AG04450 (cell line): Measurements from ENCODE around the gene TMEM255A. TPM values are rescaled to one million over a fixed set of nuclear protein-coding genes. Genes with fewer than 3 reads are reported as not detected.

Experiments
- CTCF ChIA-PET: fragments of 300-600, 350-600 bp; formaldehyde crosslinking; extraction: SDS; loops from one replicate; lab custom pipeline; 2022; ENCODE audit warnings: antibody characterized with exemption, inconsistent platforms; lab: Charles Lee
- POLR2A ChIA-PET: fragments of 350-600 bp; formaldehyde crosslinking; extraction: SDS; loops from one replicate; lab custom pipeline; 2021; ENCODE audit warnings: antibody characterized with exemption, inconsistent platforms; lab: Yijun Ruan, JAX
- DNase-seq: peaks from one replicate; pipeline ENCODE4 v3.0.0-alpha.2; 2011; ENCODE audit warnings: low read depth, low spot score
- H3K27ac ChIP-seq: one replicate; pipeline ENCODE4 v1.5.1; 2012; ENCODE audit warnings: low read depth, low read length, control low read depth
- H3K27me3 ChIP-seq: one replicate; pipeline ENCODE4 v1.6.0; 2012; ENCODE audit warnings: low read length; ENCODE audit not compliant: control insufficient read depth, insufficient read depth
- H3K4me3 ChIP-seq: 2 replicates; pipeline ENCODE4 v1.5.1; 2011; ENCODE audit warnings: mild to moderate bottlenecking, low read depth, low read length, control low read depth
- H3K9me3 ChIP-seq: 2 replicates; pipeline ENCODE4 v1.5.1; 2012; ENCODE audit warnings: low read length; ENCODE audit not compliant: control insufficient read depth, insufficient read depth
- polyA plus RNA-seq: library from polyadenylated mRNA; depleted of rRNA; stranded (reverse); fragments of >200 nt; gene quantifications from 2 replicates; pipeline ENCODE4 v1.2.3, GENCODE V29; 2011
- TF ChIP-seq, protein P1 (sequence below): IDR thresholded peaks from 2 replicates; pipeline ENCODE4 v1.5.1; 2011; ENCODE audit warnings: low read depth, low read length, control low read depth, inconsistent platforms

TMEM255A gene
- polyA plus RNA-seq, 1 experiment, result 0.04 TPM

DNA sequence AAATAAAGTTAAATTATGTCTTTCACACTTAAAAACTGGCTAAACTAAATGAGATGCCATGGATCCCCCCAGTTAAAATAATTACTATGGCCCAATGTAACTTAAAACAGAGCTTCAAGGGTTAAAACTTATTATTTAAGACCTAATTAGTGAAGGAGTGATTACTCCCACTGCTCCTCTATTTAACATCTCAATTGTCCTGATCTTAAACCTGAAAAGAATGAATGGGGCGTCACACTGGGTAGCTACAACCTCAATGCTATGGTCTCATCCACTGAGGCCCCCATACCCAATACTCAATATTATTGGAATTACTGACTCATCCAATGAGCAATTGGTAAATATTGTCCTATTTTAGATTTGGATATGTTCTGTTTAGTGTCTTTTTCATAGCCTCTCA is 21.1 kb upstream of the TMEM255A start:
- no peak for DNase-seq
- ChIA-PET POLR2A (no interaction called here), CTCF (no interaction called here)
- TF ChIP-seq, protein P1, sequence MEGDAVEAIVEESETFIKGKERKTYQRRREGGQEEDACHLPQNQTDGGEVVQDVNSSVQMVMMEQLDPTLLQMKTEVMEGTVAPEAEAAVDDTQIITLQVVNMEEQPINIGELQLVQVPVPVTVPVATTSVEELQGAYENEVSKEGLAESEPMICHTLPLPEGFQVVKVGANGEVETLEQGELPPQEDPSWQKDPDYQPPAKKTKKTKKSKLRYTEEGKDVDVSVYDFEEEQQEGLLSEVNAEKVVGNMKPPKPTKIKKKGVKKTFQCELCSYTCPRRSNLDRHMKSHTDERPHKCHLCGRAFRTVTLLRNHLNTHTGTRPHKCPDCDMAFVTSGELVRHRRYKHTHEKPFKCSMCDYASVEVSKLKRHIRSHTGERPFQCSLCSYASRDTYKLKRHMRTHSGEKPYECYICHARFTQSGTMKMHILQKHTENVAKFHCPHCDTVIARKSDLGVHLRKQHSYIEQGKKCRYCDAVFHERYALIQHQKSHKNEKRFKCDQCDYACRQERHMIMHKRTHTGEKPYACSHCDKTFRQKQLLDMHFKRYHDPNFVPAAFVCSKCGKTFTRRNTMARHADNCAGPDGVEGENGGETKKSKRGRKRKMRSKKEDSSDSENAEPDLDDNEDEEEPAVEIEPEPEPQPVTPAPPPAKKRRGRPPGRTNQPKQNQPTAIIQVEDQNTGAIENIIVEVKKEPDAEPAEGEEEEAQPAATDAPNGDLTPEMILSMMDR, result no peak
- Histone ChIP-seq H3K9me3 (no peaks in the 10 kb centered on the region), H3K27me3 (no peaks in the 10 kb centered on the region), H3K4me3 (no peak overlapping the region), H3K27ac (no peak overlapping the region)

GRCh38 chrX:120331116-120331515 is 19.9 kb upstream of the TMEM255A start:
- DNase-seq, result no peak

GRCh38 chrX:120321520-120322281 is 10.4 kb upstream of the TMEM255A start:
- no peak overlapping the region for H3K4me3 ChIP-seq

More at GRCh38 chrX:120331116-120331515, 19.9 kb upstream of the TMEM255A start:
- TF ChIP-seq, protein P1, result no peak
- CTCF ChIA-PET, result no interaction called here
- no peak overlapping the region for H3K27ac ChIP-seq
- no peaks in the 10 kb centered on the region for H3K9me3 ChIP-seq
- H3K27me3 ChIP-seq, result no peaks in the 10 kb centered on the region
- H3K4me3 ChIP-seq, result no peak overlapping the region
- POLR2A ChIA-PET, result no interaction called here

GRCh38 chrX:120318411-120318810 is 7.2 kb upstream of the TMEM255A start:
- POLR2A ChIA-PET, result no interaction called here
- Histone ChIP-seq H3K9me3 (no peaks in the 10 kb centered on the region), H3K4me3 (no peak overlapping the region), H3K27ac (no peak overlapping the region), H3K27me3 (no peaks in the 10 kb centered on the region)
- CTCF ChIA-PET, result interaction anchor here (1.0 to 1.6 kb wide), 2 partner anchors 21 to 168 kb away, joined by 3 to 4 read pairs; no protein-coding TSS in a partner anchor
- DNase-seq, result no peak
- TF ChIP-seq, protein P1, result no peak

More at GRCh38 chrX:120321520-120322281, 10.4 kb upstream of the TMEM255A start:
- Histone ChIP-seq H3K27me3 (no peaks in the 10 kb centered on the region), H3K27ac (no peak overlapping the region), H3K9me3 (no peaks in the 10 kb centered on the region)
- ChIA-PET POLR2A (no interaction called here), CTCF (no interaction called here)
- DNase-seq, result no peak
- TF ChIP-seq, protein P1, result no peak

DNA sequence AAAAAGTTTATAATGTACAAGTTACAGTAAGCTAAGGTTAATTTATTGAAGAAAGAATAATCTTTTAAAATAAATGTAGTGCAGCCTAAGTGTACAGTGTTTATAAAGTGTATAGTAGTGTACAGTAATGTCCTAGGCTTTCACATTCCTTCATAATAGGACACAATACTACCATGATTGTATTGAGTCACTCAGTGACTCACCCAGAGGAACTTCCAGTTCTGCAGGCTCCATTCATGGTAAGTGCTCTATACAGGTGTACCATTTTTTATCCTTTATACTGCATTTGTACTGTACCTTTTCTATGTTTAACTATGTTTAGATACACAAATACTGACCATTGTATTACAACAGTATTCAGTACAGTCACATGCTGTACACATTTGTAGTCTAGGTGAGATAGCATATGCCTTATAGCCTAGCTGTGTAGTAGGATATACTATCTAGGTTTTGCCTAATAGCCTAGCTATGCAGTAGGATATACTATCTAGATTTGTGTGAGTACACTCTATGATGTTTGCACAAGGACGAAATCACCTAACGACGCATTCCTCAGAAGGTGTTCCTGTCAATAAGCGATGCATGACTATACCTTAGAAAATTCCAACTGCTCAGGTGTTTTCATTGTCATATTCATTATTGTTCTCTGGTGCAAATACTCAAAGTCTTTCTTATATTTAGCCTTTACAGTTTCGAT is 5.5 kb upstream of the TMEM255A start:
- POLR2A ChIA-PET, result no interaction called here
- no peak overlapping the region for H3K27ac ChIP-seq
- no peaks in the 10 kb centered on the region for H3K27me3 ChIP-seq
- no peak for DNase-seq
- TF ChIP-seq, protein P1, result no peak
- H3K4me3 ChIP-seq, result no peak overlapping the region
- CTCF ChIA-PET, result no interaction called here
- no peaks in the 10 kb centered on the region for H3K9me3 ChIP-seq
